ENCODE measurements around the gene OR52E8. TPM values are rescaled to one million over a fixed set of nuclear protein-coding genes. Genes with fewer than 3 reads are reported as not detected.

The OR52E8 gene
- total and polyA plus RNA-seq, 9 donors: not detected

GRCh38 chr11:5808500-5809121 is 48.9 kb downstream of the OR52E8 start, which contains the start of gene OR52N2:
Gene OR52N2, plus strand, starts transcription at chr11:5808924. Its CDS starts 11,412 bp downstream, at chr11:5820336.
- no peaks in the 10 kb centered on the region for H3K4me1 ChIP-seq (ENCODE audit: insufficient read depth)
- H3K27me3 ChIP-seq: no peaks in the 10 kb centered on the region
- DNase-seq: peak; percentile 38 to 76 (median 70)
- H3K9me3 ChIP-seq: no peaks in the 10 kb centered on the region
- TF ChIP-seq EP300 (IDR thresholded peaks at IDR 0.05) (no peak), POLR2A (IDR thresholded peaks at IDR 0.05) (no peak), CTCF (IDR thresholded peaks at IDR 0.05) (peak; percentile 54 to 81 (median 69))
- H3K4me3 ChIP-seq: no peak within 1 kb of the TSS
- 7 to 13% (median 10%) methylated on average over 24 of the region's 24 CpGs for WGBS, 3 donors
- H3K27ac ChIP-seq: no peak within 1 kb of the TSS
- intact Hi-C loops (cut with DNase I): loop anchor here in 2 of 4 donors (10.0 kb wide), 2 partner anchors 344 to 604 kb away; partner anchors contain the start of gene OR51V1 (in 1 of the 2)
- no peaks in the 10 kb centered on the region for H3K36me3 ChIP-seq

GRCh38 chr11:5807580-5807979 is 49.9 kb downstream of the OR52E8 start:
- H3K4me3 ChIP-seq: no peak overlapping the region
- no peak for DNase-seq
- no peaks in the 10 kb centered on the region for H3K27me3 ChIP-seq
- intact Hi-C loops (cut with DNase I): loop anchor here in 2 of 4 donors (10.0 kb wide), 2 partner anchors 343 to 603 kb away; partner anchors contain the start of gene OR51V1 (in 1 of the 2)
- no peaks in the 10 kb centered on the region for H3K4me1 ChIP-seq (ENCODE audit: insufficient read depth)
- no peak overlapping the region for H3K27ac ChIP-seq
- TF ChIP-seq POLR2A (IDR thresholded peaks at IDR 0.05) (no peak), EP300 (IDR thresholded peaks at IDR 0.05) (no peak), CTCF (IDR thresholded peaks at IDR 0.05) (no peak)
- 60 to 66% (median 61%) methylated on average over 10 of the region's 10 CpGs for WGBS, 3 donors
- no peaks in the 10 kb centered on the region for H3K9me3 ChIP-seq
- H3K36me3 ChIP-seq: no peaks in the 10 kb centered on the region

Other genes starting within 250 kb of the OR52E8 start
- 1 to 10 TPM; 4.7 to 8.8 (median 6.1) TPM for gene TRIM34, start 232.7 kb downstream of the OR52E8 start, total RNA-seq
- gene TRIM34, start 232.7 kb downstream of the OR52E8 start, polyA plus RNA-seq: 10 to 100 TPM in 1 of 2 donors, 1 to 10 TPM in 1; 7.2 to 16.6 TPM
- 10 to 100 TPM; 16.8 to 35.8 (median 24.9) TPM for gene TRIM5, start 172.6 kb downstream of the OR52E8 start, total RNA-seq
- 10 to 100 TPM; 11.8 to 23.8 TPM for gene TRIM5, start 172.6 kb downstream of the OR52E8 start, polyA plus RNA-seq
- gene TRIM22, start 167.9 kb downstream of the OR52E8 start, total RNA-seq: 10 to 100 TPM; 31.0 to 77.4 (median 68.5) TPM
- gene TRIM22, start 167.9 kb downstream of the OR52E8 start, polyA plus RNA-seq: 10 to 100 TPM; 40.7 to 84.4 TPM
- under 1 TPM in 6 of 7 donors, not detected in 1; 0.17 to 0.43 (median 0.24) TPM for gene OR56B1, start 121.2 kb downstream of the OR52E8 start, total RNA-seq
- not detected for gene OR56B1, start 121.2 kb downstream of the OR52E8 start, polyA plus RNA-seq
- under 1 TPM in 4 of 7 donors, not detected in 3; 0.28 to 0.84 (median 0.64) TPM for gene OR52N4, start 103.4 kb downstream of the OR52E8 start, total RNA-seq
- gene OR52N4, start 103.4 kb downstream of the OR52E8 start, polyA plus RNA-seq: under 1 TPM; 0.39 to 0.50 TPM
- under 1 TPM in 1 of 7 donors, not detected in 6; 0.11 TPM for gene OR52N5, start 74.3 kb downstream of the OR52E8 start, total RNA-seq
- gene OR52N5, start 74.3 kb downstream of the OR52E8 start, polyA plus RNA-seq: not detected
- gene OR52N1, start 66.4 kb downstream of the OR52E8 start, total RNA-seq: under 1 TPM in 1 of 7 donors, not detected in 6; 0.23 TPM
- gene OR52N1, start 66.4 kb downstream of the OR52E8 start, polyA plus RNA-seq: not detected
- gene OR52N2, start 48.8 kb downstream of the OR52E8 start, total RNA-seq: not detected
- gene OR52N2, start 48.8 kb downstream of the OR52E8 start, polyA plus RNA-seq: not detected
- not detected for gene OR52E6, start 15.8 kb downstream of the OR52E8 start, total RNA-seq
- not detected for gene OR52E6, start 15.8 kb downstream of the OR52E8 start, polyA plus RNA-seq
- gene OR52E4, start 22.9 kb upstream of the OR52E8 start, total RNA-seq: not detected
- gene OR52E4, start 22.9 kb upstream of the OR52E8 start, polyA plus RNA-seq: not detected
- not detected for gene OR52E5, start 35.5 kb upstream of the OR52E8 start, total RNA-seq
- gene OR52E5, start 35.5 kb upstream of the OR52E8 start, polyA plus RNA-seq: not detected
- gene OR56A3, start 84.6 kb upstream of the OR52E8 start, total RNA-seq: not detected
- not detected for gene OR56A3, start 84.6 kb upstream of the OR52E8 start, polyA plus RNA-seq
- not detected for gene OR56A5, start 110.8 kb upstream of the OR52E8 start, total RNA-seq
- gene OR56A5, start 110.8 kb upstream of the OR52E8 start, polyA plus RNA-seq: not detected
- gene OR52L1, start 129.3 kb upstream of the OR52E8 start, total RNA-seq: not detected
- not detected for gene OR52L1, start 129.3 kb upstream of the OR52E8 start, polyA plus RNA-seq
- gene OR56A4, start 149.3 kb upstream of the OR52E8 start, total RNA-seq: under 1 TPM in 2 of 7 donors, not detected in 5; 0.07 to 0.10 TPM
- gene OR56A4, start 149.3 kb upstream of the OR52E8 start, polyA plus RNA-seq: not detected
- gene OR56A1, start 173.1 kb upstream of the OR52E8 start, total RNA-seq: under 1 TPM in 1 of 7 donors, not detected in 6; 0.02 TPM
- not detected for gene OR56A1, start 173.1 kb upstream of the OR52E8 start, polyA plus RNA-seq
- not detected for gene OR56B4, start 250.0 kb upstream of the OR52E8 start, total RNA-seq
- gene OR56B4, start 250.0 kb upstream of the OR52E8 start, polyA plus RNA-seq: not detected

All from ovary (tissue), 9 donors.